ENCODE measurements around the gene PATJ.

Gene PATJ

GRCh38 chr1:62024690-62025089 is 282.4 kb downstream of the PATJ start:
- TF ChIP-seq CTCF (IDR thresholded peaks at IDR 0.05; ENCODE audit: insufficient read depth, low read length, poor library complexity, severe bottlenecking) (no peak), EZH2phosphoT487 (conservative IDR thresholded peaks at IDR 0.05; ENCODE audit: low read length) (no peak)
- H3K9me3 ChIP-seq (ENCODE audit: insufficient read depth, low read length): no peaks in the 10 kb centered on the region
- no peak overlapping the region for H3K27ac ChIP-seq (ENCODE audit: low read depth, low read length)
- H3K4me2 ChIP-seq (ENCODE audit: low read depth, low read length, poor library complexity, severe bottlenecking): no peak overlapping the region
- H3K9ac ChIP-seq (ENCODE audit: low read length): no peak overlapping the region
- H2AFZ ChIP-seq (ENCODE audit: low read depth, low read length, severe bottlenecking): no peak overlapping the region
- H4K20me1 ChIP-seq (ENCODE audit: low read depth, low read length): no peaks in the 10 kb centered on the region
- no peaks in the 10 kb centered on the region for H3K27me3 ChIP-seq (ENCODE audit: low read length)
- no peaks in the 10 kb centered on the region for H3K36me3 ChIP-seq (ENCODE audit: low read length)
- H3K79me2 ChIP-seq (ENCODE audit: insufficient read depth, low read length): no peaks in the 10 kb centered on the region
- H3K4me3 ChIP-seq (ENCODE audit: insufficient read depth, low read length, poor library complexity, severe bottlenecking): no peak overlapping the region
- H3K9me2 ChIP-seq (replicated peaks; ENCODE audit: insufficient read depth, low read length): no peaks in the 10 kb centered on the region
- no peaks in the 10 kb centered on the region for H3F3A ChIP-seq (ENCODE audit: insufficient read depth)

- no peaks in the 10 kb centered on the region for H3K9me3 ChIP-seq (ENCODE audit: insufficient read depth, low read length)
- no peaks in the 10 kb centered on the region for H4K20me1 ChIP-seq (ENCODE audit: low read depth, low read length)
- no peaks in the 10 kb centered on the region for H3F3A ChIP-seq (ENCODE audit: insufficient read depth)
- H3K79me2 ChIP-seq (ENCODE audit: insufficient read depth, low read length): no peaks in the 10 kb centered on the region
- H3K9ac ChIP-seq (ENCODE audit: low read length): no peak overlapping the region
- no peaks in the 10 kb centered on the region for H3K36me3 ChIP-seq (ENCODE audit: low read length)
- H3K4me2 ChIP-seq (ENCODE audit: low read depth, low read length, poor library complexity, severe bottlenecking): no peak overlapping the region
- H3K27me3 ChIP-seq (ENCODE audit: low read length): no peaks in the 10 kb centered on the region
- TF ChIP-seq EZH2phosphoT487 (conservative IDR thresholded peaks at IDR 0.05; ENCODE audit: low read length): no peak
- TF ChIP-seq CTCF (IDR thresholded peaks at IDR 0.05; ENCODE audit: insufficient read depth, low read length, poor library complexity, severe bottlenecking): no peak
- no peaks in the 10 kb centered on the region for H3K9me2 ChIP-seq (replicated peaks; ENCODE audit: insufficient read depth, low read length)
- H3K4me3 ChIP-seq (ENCODE audit: insufficient read depth, low read length, poor library complexity, severe bottlenecking): no peak overlapping the region
- no peak overlapping the region for H2AFZ ChIP-seq (ENCODE audit: low read depth, low read length, severe bottlenecking)
- H3K27ac ChIP-seq (ENCODE audit: low read depth, low read length): no peak overlapping the region
These were observed 282.9 kb downstream of the PATJ start for GRCh38 chr1:62025154-62025553.

- Histone ChIP-seq H2AFZ (ENCODE audit: low read depth, low read length, severe bottlenecking) (no peak overlapping the region), H3F3A (ENCODE audit: insufficient read depth) (no peaks in the 10 kb centered on the region), H3K79me2 (ENCODE audit: insufficient read depth, low read length) (no peaks in the 10 kb centered on the region), H3K9me3 (ENCODE audit: insufficient read depth, low read length) (no peaks in the 10 kb centered on the region), H3K4me3 (ENCODE audit: insufficient read depth, low read length, poor library complexity, severe bottlenecking) (no peak overlapping the region), H3K36me3 (ENCODE audit: low read length) (no peaks in the 10 kb centered on the region), H3K27ac (ENCODE audit: low read depth, low read length) (no peak overlapping the region), H3K4me2 (ENCODE audit: low read depth, low read length, poor library complexity, severe bottlenecking) (no peak overlapping the region), H4K20me1 (ENCODE audit: low read depth, low read length) (no peaks in the 10 kb centered on the region), H3K9me2 (replicated peaks; ENCODE audit: insufficient read depth, low read length) (no peaks in the 10 kb centered on the region), H3K27me3 (ENCODE audit: low read length) (no peaks in the 10 kb centered on the region), H3K9ac (ENCODE audit: low read length) (no peak overlapping the region)
- TF ChIP-seq CTCF (IDR thresholded peaks at IDR 0.05; ENCODE audit: insufficient read depth, low read length, poor library complexity, severe bottlenecking) (no peak), EZH2phosphoT487 (conservative IDR thresholded peaks at IDR 0.05; ENCODE audit: low read length) (no peak)
These were observed 283.6 kb downstream of the PATJ start for GRCh38 chr1:62025892-62026291.

Data from SU-DHL-6 (cell line).